Mucosa of gallbladder (tissue), 1 donor: ENCODE measurements around the gene SYNGAP1. TPM values are rescaled to one million over a fixed set of nuclear protein-coding genes. Genes with fewer than 3 reads are reported as not detected.

ENCODE experiments used
- DNase-seq: peaks from one replicate; pipeline ENCODE4 v3.0.0-alpha.2; 2020; ENCODE audit warnings: low spot score
- total RNA-seq: library from RNA; stranded (reverse); gene quantifications from one replicate; pipeline ENCODE4 v1.2.1, GENCODE V29; 2021
- donor health status: DM: no; HTN: no; CAD: no.

SYNGAP1 gene
- total RNA-seq, 1 donor from 2014 or later, result 31.0 TPM

DNA sequence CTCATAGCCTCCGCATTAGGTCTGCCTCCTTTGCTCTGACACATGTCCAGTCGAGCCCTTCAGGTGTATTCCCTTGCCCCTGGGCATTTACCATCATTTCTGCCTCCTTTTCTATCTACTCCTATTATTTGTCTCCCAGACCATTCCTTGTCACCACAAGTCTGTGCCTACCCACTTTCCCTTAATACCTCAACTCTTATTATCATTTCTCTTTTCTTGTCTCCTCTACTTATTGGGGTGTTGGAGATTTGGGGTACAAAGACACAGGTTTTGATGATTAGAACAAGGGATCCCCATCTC lies 1.4 kb downstream of the SYNGAP1 start:
- no peak for DNase-seq

DNA sequence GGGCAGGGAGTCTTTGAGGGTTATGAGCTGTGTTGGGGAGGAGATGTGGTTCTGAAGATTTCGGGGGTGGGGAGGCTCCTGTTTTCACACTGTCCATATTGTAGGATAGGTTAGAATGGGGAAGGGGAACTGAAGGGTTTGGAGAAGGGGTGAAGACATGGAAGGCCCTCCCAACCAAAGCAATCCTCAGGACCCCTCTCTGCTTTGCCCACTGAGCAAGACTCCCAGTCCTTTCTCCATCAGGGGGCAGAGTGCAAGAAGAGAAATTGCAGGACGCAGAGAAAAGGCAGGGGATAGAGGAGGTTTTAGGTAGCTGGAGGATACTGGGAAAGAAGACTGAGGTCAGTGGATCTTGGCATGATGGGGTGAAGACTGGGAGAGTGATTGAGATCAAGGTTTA lies 3.9 kb downstream of the SYNGAP1 start:
- DNase-seq, result no peak

DNA sequence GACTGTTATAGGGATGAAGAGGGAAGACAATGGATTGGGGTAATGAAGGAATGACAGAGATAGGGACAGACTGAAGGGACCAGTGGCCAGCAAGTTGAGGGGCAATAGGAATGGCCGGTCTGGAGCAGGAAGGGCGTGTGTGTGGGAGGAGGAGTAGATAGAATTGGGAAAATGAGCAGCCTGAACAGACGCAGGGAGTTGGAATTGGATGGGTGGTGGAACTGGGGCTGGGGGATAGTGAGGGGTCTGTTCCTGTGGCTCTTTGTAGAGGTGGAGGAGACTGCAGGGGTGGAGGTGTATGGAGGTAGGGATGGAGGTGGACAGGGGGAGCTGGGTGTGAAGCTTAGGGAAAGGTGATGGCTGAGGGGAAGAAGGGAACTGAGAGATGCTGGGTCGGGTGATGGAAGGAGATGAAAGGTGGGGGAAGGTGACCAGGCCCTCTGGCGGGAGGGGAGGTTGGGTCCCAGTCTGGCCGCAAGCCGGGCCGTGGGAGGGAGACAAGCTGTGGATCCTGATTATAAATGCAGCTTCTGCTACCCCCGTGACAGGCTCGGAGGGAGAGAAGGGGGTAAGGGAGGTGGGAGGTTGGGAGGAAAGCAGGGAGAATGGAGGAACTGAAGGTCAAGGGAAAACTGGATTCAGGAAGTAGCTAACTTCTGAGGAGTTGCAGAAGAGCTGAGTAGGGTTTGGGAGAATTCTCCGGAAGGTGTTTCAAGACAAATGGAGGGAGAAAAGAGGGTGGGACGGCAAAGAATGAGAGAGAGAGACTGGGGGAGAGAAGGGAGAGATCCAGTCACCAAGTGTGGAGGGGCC lies 5.2 kb downstream of the SYNGAP1 start:
- DNase-seq, result no peak

DNA sequence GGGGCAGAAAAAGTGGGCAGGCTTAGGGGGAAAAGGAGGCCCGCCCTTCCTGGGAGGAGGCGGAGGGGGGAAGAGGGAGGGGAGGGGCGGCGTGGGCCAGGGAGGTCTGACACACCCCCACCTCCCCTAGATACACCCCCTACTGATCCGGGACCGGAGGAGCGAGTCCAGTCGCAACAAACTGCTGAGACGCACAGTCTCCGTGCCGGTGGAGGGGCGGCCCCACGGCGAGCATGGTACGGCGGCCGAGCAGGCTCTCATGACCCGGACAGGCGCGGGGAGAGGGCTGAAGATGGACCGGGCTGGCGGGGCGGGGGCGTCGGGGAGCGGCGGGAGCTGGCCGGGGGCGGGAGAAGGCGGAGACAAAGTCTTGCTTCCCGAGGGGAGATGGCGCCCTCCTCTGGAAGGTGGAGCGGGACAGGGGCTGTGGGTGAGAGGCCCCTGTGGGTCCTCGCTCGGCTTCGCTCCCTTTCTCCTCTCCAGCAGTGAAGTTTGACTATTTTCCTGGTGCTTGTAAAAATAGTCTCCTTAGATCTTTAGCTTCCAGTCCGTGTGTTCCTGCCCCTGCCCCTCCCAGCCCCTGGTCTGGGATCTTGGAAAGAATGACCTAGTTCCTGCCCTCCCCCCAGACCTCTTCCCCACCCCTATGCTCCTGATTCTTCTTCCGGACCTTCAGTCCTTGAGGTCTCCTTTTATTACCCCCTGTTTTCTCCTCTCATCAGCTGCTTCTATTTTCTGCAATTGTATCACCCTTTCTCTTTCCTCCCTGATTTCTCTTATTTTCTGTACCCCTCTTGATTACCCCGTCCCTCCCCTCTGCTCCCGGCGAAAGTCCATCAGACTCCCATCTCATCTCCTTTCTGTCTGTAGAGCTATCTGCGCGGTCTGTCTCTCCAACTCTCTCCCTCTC lies 6.1 kb downstream of the SYNGAP1 start:
- DNase-seq, result peak; percentile 80

DNA sequence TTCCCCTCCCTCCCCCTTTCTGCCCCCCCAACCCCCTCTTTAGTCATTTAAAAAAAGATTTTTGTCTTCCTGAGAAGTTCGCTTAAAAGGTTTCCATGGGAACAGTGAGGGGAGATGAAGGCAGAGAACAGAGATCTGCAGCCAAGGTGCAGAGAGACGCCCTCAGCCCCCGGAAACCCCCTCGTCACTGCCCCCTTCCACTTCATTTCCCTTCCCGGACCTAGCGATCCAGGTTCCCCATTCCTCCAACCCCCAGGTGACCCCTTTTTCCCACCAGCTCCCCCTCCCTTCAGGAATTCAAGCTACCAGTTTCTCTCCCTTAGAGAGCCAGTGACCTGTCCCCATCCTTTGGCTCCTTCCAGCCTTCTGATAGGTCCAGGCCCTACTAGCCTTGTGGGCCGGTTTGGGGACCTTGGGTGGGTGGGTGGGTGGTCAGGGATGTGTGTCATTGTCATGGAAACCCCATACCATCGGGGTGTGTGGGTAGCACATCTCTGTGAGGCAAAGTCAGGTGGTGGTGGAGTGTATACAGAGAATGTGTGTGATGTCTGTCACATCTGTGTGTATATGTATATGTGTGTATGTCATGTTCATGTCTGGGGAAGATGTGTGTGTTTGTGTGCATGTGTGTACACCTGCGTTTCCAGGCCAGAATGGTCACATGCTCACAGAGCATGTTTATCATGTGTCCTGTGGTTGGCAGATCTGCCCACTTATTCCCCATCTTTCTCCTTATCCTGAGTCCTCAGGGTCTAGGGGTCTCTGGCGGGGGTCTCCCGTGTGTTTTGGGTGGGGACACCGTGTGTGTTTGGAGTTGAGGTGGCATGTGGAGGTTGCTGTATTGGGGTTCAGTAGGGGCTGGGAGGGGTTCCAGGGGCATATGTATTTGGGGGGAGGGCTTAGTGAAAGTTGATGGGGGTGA lies 7.0 kb downstream of the SYNGAP1 start:
- DNase-seq, result no peak

DNA sequence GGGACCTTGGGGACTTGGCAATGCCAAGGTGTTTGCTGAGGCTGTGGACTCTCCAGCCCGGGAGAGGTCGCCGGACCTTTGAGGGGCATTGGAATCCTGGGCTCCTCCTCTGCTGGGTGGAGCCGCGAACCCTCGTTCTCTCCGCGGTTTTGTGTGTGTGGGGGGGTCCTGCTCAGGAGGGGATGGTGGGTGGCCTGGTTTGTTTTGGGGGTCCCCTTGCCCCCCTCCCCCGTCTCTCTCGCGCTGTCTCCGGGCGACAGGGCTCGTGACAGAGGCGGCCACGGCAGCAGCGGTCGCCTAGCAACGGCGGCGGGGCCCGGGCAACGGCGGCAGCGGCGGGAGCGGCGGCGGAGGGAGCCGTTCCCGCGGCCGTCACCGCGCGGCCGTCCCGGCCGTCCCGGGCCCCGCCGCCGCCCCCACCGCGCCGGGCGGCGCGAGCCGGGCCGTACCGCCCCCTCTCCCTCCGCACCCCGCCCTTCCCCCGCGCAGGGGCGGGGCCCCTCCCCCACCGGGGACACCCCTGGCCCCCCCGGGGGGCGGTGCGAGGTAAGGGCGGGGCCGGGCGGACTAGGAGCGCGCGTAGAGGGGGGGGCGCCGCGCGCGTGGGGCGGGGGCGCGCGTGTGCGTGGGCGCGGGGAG lies 7.8 kb downstream of the SYNGAP1 start:
- DNase-seq, result peak; percentile 44

DNA sequence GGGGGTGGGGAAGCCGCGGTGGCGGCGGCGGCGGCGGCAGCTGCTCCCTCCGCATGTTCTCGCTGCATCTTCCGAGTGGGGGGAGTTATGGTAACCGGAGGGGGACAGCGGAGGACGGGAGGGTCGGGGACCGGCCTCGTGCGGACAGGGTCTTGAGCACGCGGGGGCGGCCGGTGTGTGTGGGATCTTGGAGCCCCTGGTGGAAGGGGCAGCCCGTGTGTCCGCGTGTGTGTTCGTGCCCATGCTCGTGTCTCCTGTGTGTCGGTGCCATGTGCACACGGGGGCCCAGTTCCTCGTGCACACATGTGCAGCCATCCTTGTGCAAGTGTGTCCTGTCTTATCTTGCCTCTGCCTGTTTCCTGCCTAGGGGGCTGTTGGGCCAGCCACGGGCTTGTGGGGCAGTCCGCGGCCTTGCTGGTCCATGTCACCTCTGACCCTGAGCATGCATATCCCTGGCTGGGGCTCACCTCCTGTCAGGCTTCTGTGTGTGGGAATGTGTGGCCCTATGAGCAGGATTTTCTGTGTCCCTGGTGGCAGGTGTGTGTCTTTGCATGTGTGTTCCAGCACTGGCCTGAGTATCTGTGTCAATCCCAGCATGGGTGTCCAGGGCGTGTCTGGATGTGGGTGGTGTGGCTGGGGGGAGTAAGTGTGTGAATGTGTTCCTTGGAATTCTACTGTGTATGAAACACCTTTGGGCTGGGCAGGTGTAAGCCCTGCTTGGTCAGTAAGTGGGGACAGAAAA lies 8.5 kb downstream of the SYNGAP1 start:
- DNase-seq, result no peak

DNA sequence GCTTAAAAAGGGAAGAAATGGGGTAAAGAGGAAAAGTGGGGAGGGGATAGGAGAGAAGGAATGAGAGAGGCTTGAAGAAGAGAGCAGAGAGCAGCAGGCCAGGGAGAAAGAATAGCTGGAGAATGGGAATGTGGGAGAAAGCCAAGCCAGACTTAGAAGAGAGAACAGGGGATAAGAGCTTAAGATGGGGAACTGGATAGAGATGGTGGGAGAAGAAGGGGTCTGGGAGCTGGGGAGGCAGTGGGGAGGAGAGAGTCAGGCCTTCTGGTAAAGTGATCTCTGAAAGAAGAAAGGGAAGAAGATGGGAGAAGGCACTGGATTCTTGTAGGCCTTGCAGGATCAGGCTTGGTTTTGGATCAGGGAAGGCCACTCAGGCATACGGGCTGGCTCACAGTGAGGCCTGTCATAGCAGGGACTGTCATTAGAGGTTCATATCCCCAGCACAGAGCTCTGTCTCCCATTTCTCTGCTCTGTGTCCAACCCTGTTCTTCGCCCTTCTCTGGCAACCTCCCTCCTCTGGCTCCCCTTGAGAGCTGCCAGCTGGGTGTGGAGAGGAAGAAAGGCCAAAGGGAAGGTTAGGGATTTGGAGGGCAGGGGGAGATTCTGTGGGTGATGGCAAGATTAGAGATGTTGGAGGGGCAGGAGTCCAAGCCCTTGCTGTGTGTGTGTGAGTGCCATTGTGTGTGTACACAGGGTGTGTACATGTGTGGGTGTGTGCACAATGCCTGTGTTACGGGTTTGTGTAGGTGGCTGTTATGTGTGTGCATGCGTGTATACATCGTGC lies 9.3 kb downstream of the SYNGAP1 start:
- DNase-seq, result no peak

DNA sequence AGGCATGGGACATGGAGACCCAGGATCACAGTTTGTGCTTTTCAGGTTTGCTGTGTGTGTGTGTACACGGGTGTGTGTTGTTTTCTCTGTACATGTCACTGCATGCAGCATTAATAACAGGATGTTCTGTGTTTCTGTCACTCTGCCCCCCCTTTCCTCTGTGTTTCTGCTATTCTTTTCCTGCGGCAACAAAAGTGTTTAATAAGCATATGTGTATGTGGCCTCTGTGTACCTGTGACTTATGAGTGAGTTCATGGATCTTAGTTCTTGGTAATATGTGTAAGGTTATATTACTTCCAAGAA lies 9.8 kb downstream of the SYNGAP1 start:
- no peak for DNase-seq

DNA sequence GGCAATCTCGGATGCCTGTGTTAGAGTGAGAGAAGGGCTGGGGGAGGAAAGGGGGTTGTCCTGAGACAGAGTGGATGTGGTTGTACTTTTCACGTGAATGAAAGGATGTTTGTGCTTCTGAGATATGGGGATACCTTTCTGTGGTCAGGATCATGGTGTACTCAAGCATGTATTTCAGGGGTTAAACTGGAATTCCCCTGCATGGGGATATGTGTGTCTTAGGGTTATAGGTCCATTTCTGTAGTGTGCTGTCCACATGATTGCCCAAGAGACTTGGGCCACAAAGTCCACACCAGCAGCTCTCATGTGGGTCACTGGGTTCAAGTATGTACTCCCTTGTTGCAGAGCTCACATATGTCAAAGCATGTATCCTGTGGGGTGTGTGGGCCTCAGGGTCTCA lies 10.5 kb downstream of the SYNGAP1 start:
- DNase-seq, result no peak

DNA sequence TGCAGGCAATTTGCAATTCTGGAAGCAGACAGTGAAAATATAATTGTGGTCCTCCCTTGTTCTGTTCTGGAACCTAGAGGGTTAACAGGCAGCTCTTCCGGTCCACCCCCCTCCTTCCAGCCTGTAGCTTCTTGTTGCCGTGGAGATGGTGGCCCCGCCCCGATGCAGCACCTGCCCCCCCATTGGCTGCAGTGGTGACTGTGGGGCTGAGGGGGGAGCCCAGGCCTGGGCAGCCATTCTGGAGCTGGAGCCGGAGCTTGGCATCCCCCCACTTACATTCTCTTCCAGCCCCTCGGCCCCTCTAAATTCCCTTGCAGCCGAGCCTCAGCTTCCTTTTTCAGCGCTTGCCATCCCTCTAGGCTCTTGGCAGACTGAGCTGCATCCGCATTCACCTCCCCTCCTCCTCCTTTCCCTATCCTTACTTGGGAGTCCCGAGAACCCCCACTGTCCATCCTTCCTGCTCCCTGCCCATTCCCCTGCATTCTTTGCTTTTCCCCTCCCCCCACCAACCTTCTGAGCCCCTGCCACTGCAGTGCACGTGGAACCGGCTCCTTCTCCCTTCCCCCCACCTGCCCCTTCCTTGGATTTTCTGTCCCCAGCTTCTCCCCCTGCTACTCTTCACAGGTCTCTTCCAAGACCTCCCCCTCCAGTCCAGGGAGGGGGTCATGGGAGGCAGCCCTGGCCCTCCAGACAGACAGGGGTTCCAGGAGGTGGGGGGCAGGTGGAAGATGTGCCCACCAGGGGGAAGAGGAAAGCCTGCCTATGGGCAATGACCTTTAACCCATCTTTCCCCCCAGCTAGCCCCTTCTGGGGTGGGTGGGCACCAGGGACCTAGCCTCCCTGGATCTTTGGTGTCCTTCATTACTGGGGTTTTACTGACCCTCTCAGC lies 11.4 kb downstream of the SYNGAP1 start:
- DNase-seq, result peak; percentile 46

DNA sequence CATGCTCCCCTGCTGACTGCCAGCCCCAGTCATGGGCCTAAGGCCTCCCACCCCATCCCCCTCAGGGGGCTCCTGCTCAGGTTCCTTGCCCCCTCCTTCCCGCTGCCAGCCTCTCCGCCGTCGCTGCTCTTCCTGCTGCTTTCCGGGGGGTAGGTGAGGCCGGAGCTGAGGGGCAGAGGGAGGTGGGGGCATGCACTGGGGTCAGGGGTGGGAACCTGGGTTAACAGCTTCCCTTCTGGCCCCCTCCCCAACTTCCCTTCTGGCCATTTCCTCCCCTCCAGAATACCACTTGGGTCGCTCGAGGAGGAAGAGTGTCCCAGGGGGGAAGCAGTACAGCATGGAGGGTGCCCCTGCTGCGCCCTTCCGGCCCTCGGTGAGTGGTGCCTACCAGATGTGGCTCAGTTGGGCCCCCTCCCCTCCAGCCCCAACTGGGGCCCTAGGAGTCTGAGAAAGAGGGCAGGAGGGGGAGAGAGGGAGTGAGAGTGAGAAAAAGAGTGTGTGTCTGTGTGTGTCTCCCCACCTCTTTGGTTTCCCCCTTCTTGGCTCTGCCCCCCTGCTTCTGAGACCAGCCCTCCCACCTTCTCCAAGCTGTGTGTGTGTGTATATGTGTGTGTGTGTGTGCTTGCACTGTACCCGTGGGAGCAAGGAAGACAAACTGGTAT lies 12.1 kb downstream of the SYNGAP1 start:
- DNase-seq, result no peak

DNA sequence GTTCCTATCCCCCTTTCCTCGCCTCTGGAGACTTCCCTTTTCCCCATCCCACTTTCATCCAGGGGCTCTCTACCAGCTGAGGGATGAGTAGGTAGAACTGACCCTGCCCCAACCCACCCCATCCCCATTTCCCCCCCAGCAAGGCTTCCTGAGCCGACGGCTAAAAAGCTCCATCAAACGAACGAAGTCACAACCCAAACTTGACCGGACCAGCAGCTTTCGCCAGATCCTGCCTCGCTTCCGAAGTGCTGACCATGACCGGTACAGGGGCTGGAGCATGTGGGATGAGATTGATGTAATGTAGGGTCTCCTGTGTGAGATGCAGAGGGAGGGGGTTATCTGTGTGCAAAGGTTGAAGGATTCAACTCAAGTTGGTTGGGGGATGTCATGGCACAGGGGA lies 12.7 kb downstream of the SYNGAP1 start:
- DNase-seq, result no peak

DNA sequence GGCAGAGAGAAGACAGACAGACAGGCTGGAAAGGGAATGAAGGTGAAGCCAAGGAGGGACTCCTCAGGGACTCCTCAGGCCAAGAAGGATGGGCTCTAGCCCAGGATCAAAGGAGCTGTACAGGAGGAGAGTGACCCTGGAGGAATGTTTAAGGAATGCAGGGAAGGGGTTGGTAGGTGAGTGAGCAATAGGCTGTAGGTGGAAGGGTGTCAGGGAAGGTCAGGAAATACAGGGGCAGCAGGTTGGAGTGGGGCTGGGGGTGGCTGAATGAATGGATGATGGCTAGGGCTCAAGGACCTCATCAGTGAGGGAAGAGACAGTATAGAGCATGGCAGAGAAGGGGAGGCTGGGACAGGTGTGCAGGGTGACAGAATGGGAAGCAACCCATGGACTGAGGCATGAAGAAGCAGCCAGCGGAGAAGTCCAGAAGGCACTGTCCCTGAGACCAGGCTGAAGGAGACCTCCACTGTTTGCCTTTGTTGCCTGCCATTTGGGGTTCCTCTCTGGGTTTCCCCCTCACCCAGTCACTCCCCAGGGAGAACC lies 13.2 kb downstream of the SYNGAP1 start:
- no peak for DNase-seq

DNA sequence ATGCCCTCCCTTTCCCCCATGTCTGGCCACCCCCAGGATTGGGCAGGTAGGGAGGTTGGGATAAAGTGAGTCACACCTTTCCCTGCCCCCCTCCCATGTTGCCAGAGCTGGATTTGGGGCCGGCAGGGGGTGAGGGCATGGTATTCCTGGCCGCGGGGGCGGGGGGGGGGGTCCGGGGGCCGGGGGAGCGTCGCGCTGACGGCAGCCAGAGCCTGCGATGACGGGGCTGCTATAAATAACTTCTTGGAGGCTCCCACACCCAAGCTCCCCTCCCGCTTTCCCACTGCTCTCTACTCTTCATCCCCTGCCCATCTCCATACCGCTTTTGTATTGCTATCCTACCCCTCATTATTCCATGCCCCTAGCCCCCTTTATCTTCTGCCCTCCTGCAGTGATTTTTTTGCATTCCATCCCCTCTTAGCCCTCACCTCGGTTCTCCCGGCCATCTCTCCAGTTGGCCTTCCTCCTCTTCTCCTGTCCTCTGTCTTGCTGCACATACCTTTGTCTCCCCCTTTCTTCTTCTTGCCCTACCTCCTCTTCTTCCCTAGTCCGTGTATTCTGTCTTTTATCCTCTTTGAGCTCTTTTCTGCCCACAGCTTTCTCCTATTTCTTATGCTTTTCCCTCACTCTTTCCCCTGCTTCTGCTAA lies 13.8 kb downstream of the SYNGAP1 start:
- DNase-seq, result no peak

DNA sequence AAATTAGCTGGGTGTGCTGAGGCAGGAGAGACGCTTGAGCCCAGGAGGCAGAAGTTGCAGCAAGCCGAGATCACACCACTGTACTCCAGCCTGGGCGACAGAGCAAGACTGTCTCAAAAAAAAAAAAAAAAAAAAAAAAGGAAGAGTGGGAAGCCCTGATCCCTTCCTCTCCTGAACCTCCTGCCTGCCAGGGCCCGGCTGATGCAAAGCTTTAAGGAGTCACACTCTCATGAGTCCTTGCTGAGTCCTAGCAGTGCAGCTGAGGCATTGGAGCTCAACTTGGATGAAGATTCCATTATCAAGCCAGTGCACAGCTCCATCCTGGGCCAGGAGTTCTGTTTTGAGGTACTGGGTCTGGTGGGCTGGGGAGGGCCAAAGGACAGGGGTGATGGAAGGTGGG lies 15.1 kb downstream of the SYNGAP1 start:
- no peak for DNase-seq

DNA sequence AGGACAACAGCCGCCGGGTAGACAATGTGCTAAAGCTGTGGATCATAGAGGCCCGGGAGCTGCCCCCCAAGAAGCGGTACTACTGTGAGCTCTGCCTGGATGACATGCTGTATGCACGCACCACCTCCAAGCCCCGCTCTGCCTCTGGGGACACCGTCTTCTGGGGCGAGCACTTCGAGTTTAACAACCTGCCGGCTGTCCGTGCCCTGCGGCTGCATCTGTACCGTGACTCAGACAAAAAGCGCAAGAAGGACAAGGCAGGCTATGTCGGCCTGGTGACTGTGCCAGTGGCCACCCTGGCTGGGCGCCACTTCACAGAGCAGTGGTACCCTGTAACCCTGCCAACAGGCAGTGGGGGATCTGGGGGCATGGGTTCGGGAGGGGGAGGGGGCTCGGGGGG lies 17.8 kb downstream of the SYNGAP1 start:
- DNase-seq, result no peak
